SK-N-SH (cell line): ENCODE measurements around the gene PDILT. TPM values are rescaled to one million over a fixed set of nuclear protein-coding genes. Genes with fewer than 3 reads are reported as not detected.

Experiments used
- CTCF ChIA-PET: fragments of 300-600, 350-600 bp; formaldehyde crosslinking; extraction: SDS; loops from one replicate; lab custom pipeline; 2021; lab: Yijun Ruan, JAX
- POLR2A ChIA-PET: fragments of 350-600 bp; sonication (Branson Sonifier 250); formaldehyde crosslinking; extraction: SDS; loops from one replicate; lab custom pipeline; 2020; ENCODE audit warnings: antibody characterized with exemption, inconsistent platforms; lab: Yijun Ruan, JAX
- DNase-seq: peaks from one replicate; pipeline ENCODE4 v3.0.0; 2012
- H2AFZ ChIP-seq: fragments of 200-600 bp; sonication (generic); 2 replicates; pipeline ENCODE4 v1.8.1; 2016; ENCODE audit warnings: antibody characterized with exemption, mild to moderate bottlenecking, low read depth
- H3F3A ChIP-seq: fragments of 200-600 bp; sonication (generic); replicated peaks from 2 replicates; pipeline ENCODE3; 2016; ENCODE audit warnings: antibody characterized with exemption, mild to moderate bottlenecking; ENCODE audit not compliant: insufficient read depth
- H3K27ac ChIP-seq, 2 experiments: fragments of 200-500 bp in 1 of 2; fragments of 200-600 bp in 1 of 2; sonication (Bioruptor generic) in 1 of 2; sonication (generic), shearing (Covaris generic) in 1 of 2; 2 replicates each; pipeline versions ENCODE4 v1.5.1 to v1.6.1; 2014 to 2016; ENCODE audit warnings: low read depth in 2 of 2, inconsistent platforms in 1 of 2, low read length in 1 of 2, mild to moderate bottlenecking in 1 of 2, mixed read lengths in 1 of 2
- H3K27me3 ChIP-seq: fragments of 200-600 bp; sonication (generic), shearing (Covaris generic); 2 replicates; pipeline ENCODE4 v1.6.1; 2016; ENCODE audit warnings: mixed run types; ENCODE audit not compliant: insufficient read depth
- H3K36me3 ChIP-seq, 2 experiments: fragments of 200-500 bp in 1 of 2; fragments of 200-600 bp in 1 of 2; sonication (Bioruptor generic) in 1 of 2; sonication (generic) in 1 of 2; replicated peaks in 1 of 2; 2 replicates each; pipeline versions ENCODE3 to v1.5.1; 2014 to 2016; ENCODE audit warnings: low read length in 1 of 2, mild to moderate bottlenecking in 1 of 2; ENCODE audit not compliant: insufficient read depth in 2 of 2, control insufficient read depth in 1 of 2
- H3K4me1 ChIP-seq, 2 experiments: fragments of 200-500 bp in 1 of 2; fragments of 200-600 bp in 1 of 2; sonication (Bioruptor generic) in 1 of 2; sonication (generic), shearing (Covaris generic) in 1 of 2; 2 replicates each; pipeline versions ENCODE4 v1.5.1 to v1.6.1; 2014 to 2016; ENCODE audit warnings: low read depth in 1 of 2, low read length in 1 of 2, mixed run types in 1 of 2; ENCODE audit not compliant: insufficient read depth in 2 of 2, control insufficient read depth in 1 of 2
- H3K4me2 ChIP-seq: fragments of 200-600 bp; sonication (generic), shearing (Covaris generic); 2 replicates; pipeline ENCODE4 v1.6.1; 2017; ENCODE audit warnings: mixed run types
- H3K4me3 ChIP-seq, 2 experiments: fragments of 200-500 bp in 1 of 2; fragments of 200-600 bp in 1 of 2; sonication (Bioruptor generic) in 1 of 2; sonication (generic), shearing (Covaris generic) in 1 of 2; 2 replicates each; pipeline versions ENCODE4 v1.5.1 to v1.8.1; 2014 to 2016; ENCODE audit warnings: low read depth in 2 of 2, inconsistent platforms in 1 of 2, low read length in 1 of 2, mild to moderate bottlenecking in 1 of 2, mixed read lengths in 1 of 2, moderate library complexity in 1 of 2
- H3K79me2 ChIP-seq: fragments of 200-600 bp; sonication (generic); 2 replicates; pipeline ENCODE4 v1.8.1; 2017; ENCODE audit warnings: mild to moderate bottlenecking; ENCODE audit not compliant: insufficient read depth
- H3K9ac ChIP-seq: fragments of 200-600 bp; sonication (generic); 2 replicates; pipeline ENCODE4 v1.6.1; 2017; ENCODE audit warnings: mixed run types
- H3K9me2 ChIP-seq: fragments of 200-600 bp; sonication (generic); 2 replicates; pipeline ENCODE4 v1.6.1; 2017; ENCODE audit warnings: mixed run types
- H3K9me3 ChIP-seq: fragments of 200-600 bp; sonication (generic); 2 replicates; pipeline ENCODE4 v1.6.1; 2017; ENCODE audit warnings: mixed run types, mild to moderate bottlenecking, moderate library complexity
- H4K20me1 ChIP-seq: fragments of 200-600 bp; sonication (generic); 2 replicates; pipeline ENCODE4 v1.6.1; 2017; ENCODE audit warnings: mild to moderate bottlenecking, mixed run types; ENCODE audit not compliant: insufficient read depth
- FOXM1 ChIP-seq: IDR thresholded peaks from 2 replicates; pipeline ENCODE4 v1.4.0; 2012; ENCODE audit warnings: low read depth, mild to moderate bottlenecking
- NFIC ChIP-seq: IDR thresholded peaks from 2 replicates; pipeline ENCODE4 v1.4.0; 2012; ENCODE audit warnings: borderline replicate concordance
- POLR2AphosphoS5 ChIP-seq: IDR thresholded peaks from 2 replicates; pipeline ENCODE4 v1.6.1; 2012; ENCODE audit warnings: low read depth, low read length
- RAD21 ChIP-seq: IDR thresholded peaks from 2 replicates; pipeline ENCODE4 v1.6.1; 2012; ENCODE audit warnings: mild to moderate bottlenecking, low read length
- SMC3 ChIP-seq: IDR thresholded peaks from 2 replicates; pipeline ENCODE4 v1.6.1; 2012; ENCODE audit warnings: low read depth, low read length, improper control_type of control experiment
- TCF12 ChIP-seq: IDR thresholded peaks from 2 replicates; pipeline ENCODE4 v1.4.0; 2012
- WGBS: methylation state at CpG from one replicate; pipeline ENCODE4 v1.1.6; 2017; ENCODE audit warnings: low lambda C conversion rate; 5-methylcytosine and 5-hydroxymethylcytosine counted together
- polyA plus RNA-seq, 3 experiments: library from polyadenylated mRNA; depleted of rRNA; stranded (reverse); fragments of >200 nt; gene quantifications; 2 replicates each; pipeline ENCODE4 v1.2.3, GENCODE V29; 2012
- TF ChIP-seq, protein P1 (sequence below): fragments of 200-600 bp; sonication (generic); IDR thresholded peaks from 2 replicates; pipeline ENCODE4 v1.6.1; 2017; ENCODE audit warnings: antibody characterized with exemption, mild to moderate bottlenecking, moderate library complexity

The PDILT gene
- polyA plus RNA-seq, 1 of the 3 experiments (the other 2 are of a cell fraction): not detected

DNA sequence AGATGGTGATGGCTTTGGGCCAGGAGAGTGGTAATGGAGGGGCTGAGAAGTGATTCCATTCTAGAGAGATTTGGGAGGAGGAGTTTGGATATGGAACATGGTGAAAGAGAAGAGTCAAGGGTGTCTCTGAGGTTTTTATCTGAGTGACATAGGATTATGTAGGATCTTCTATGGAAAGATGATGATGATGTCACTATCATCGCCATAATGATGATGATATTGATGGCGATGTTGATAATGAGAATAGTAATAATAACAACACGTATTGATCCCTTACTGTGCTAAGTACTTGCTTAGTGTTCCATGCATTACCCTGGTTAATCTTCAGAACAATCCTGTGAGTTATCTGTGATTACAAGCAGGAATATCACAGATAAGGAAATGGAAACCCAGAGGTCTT is 16.6 kb downstream of the PDILT start:
- Histone ChIP-seq H3K36me3 (no peaks in the 10 kb centered on the region), H3K9ac (no peak overlapping the region), H3K27ac (no peak overlapping the region), H3K4me3 (no peak overlapping the region), H3K4me1 (no peaks in the 10 kb centered on the region; a peak in 1 of 4 replicates), H3K9me3 (no peaks in the 10 kb centered on the region), H4K20me1 (no peaks in the 10 kb centered on the region), H3F3A (no peaks in the 10 kb centered on the region), H2AFZ (no peak overlapping the region), H3K4me2 (no peak overlapping the region), H3K79me2 (no peaks in the 10 kb centered on the region), H3K27me3 (no peaks in the 10 kb centered on the region), H3K9me2 (no peaks in the 10 kb centered on the region)
- no peak for TF ChIP-seq TCF12
- no peak for TF ChIP-seq NFIC
- no peak for TF ChIP-seq FOXM1
- DNase-seq: no peak
- ChIA-PET POLR2A (no interaction called here), CTCF (interaction anchor here (1.3 to 10.2 kb wide), 3 partner anchors 9 to 489 kb away, joined by 5 to 143 read pairs (median 61); no protein-coding TSS in a partner anchor)
- WGBS: 51% methylated on average over 3 of the region's 3 CpGs

DNA sequence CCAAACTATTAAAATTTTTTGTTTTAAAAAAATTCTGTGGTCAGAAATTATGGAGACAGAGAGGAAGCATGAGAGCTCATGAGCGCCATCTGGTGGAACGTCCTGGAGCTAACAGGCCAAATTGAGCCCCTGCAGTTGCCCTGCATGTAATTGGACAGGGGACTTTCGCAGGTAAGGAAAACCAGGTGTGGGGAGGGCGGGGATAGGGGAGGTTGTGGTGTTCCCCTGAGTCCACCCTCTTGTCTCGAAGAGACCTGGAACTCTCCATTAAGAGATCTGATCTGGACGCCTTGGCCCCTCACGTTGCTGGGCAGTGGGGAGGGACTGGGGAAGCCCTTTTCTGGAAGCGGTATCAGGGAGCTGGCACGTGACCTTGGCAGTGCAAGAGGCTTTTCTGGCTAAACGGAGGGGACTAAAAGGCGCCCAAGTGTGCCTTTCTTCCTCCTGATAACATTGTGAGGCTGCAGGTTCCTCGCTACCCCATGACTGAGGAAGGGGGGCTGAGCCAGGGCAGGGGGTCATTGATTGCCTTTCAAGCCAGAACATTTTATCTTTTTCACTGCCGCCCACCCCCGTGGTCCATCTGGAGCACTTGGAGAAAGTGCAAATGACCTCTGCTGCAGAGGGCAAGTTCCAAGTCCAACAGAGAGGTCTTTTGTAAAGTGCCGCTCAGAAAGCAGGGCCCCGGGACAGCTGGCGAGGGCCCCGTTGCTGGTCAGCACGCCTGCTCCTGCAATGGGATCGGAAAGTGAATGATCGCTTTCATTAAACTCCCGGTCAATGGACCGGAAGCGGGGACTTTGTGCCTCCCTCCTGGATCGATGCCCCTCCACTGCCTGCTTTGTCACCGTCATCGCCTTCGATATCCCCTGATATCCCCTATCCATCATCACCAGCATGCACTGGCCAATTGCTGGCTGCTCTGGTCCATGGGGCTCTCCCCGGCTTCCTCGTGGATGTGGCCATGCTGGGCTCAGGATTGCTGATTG is 18.4 kb downstream of the PDILT start:
- Histone ChIP-seq H2AFZ (no peak overlapping the region), H4K20me1 (no peaks in the 10 kb centered on the region), H3K36me3 (no peaks in the 10 kb centered on the region), H3F3A (no peaks in the 10 kb centered on the region), H3K79me2 (no peaks in the 10 kb centered on the region), H3K9me2 (no peaks in the 10 kb centered on the region), H3K9me3 (no peaks in the 10 kb centered on the region), H3K4me1 (no peaks in the 10 kb centered on the region; a peak in 1 of 4 replicates), H3K27me3 (no peaks in the 10 kb centered on the region), H3K27ac (no peak overlapping the region), H3K4me3 (no peak overlapping the region), H3K9ac (no peak overlapping the region), H3K4me2 (no peak overlapping the region)
- 34% methylated on average over 23 of the region's 30 CpGs for WGBS
- POLR2A ChIA-PET: interaction anchor here (1.3 kb wide), 1 partner anchor 479 kb away, joined by 4 read pairs; no protein-coding TSS in a partner anchor
- CTCF ChIA-PET: interaction anchor here (0.5 to 10.2 kb wide), 35 partner anchors 9 to 827 kb away, joined by 3 to 184 read pairs (median 4); partner anchors contain the start of genes ACSM5 and PDILT
- DNase-seq: peak; percentile 61
- TF ChIP-seq, protein P1, sequence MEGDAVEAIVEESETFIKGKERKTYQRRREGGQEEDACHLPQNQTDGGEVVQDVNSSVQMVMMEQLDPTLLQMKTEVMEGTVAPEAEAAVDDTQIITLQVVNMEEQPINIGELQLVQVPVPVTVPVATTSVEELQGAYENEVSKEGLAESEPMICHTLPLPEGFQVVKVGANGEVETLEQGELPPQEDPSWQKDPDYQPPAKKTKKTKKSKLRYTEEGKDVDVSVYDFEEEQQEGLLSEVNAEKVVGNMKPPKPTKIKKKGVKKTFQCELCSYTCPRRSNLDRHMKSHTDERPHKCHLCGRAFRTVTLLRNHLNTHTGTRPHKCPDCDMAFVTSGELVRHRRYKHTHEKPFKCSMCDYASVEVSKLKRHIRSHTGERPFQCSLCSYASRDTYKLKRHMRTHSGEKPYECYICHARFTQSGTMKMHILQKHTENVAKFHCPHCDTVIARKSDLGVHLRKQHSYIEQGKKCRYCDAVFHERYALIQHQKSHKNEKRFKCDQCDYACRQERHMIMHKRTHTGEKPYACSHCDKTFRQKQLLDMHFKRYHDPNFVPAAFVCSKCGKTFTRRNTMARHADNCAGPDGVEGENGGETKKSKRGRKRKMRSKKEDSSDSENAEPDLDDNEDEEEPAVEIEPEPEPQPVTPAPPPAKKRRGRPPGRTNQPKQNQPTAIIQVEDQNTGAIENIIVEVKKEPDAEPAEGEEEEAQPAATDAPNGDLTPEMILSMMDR: peak; percentile 84
- TF ChIP-seq RAD21 (peak; percentile 54), FOXM1 (no peak), POLR2AphosphoS5 (no peak), SMC3 (peak; percentile 58)
